ENCODE measurements around the gene AREL1. TPM values are rescaled to one million over a fixed set of nuclear protein-coding genes. Genes with fewer than 3 reads are reported as not detected.

AREL1 gene
- polyA plus RNA-seq, 1 donor, result 23.5 TPM

DNA sequence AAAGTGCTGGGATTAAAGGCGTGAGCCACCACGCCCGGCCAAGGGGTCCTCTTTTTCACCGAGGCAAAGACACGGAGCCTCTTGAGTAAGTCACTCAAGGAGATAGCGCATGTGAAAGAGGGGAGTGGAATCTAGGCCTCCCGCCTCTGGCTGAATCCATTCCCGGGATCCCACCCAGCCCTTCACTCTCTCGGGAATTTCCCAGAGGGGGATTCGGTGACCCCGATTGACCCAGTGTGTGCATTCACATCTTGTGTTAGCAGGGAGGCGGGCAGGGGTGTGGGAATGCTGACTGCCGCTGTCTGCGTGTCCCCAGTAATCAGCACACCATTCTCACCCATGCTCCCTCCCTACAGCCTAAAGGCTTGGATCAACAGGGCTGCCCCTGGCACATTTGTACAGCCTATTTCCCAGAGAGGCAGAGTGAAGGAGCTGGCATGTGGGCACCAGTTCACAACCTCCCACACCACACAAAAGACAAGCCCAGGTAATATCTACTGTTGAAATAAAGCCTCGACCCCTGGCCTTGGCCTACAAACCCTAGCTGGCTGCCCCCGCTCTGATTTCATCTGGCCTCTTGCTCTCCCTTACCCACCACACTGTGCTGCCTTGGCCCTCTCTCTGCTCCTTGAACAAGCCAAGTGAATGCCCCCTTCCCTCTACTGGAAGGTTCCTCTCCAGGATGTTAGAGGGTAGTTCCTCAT lies 99.5 kb downstream of the AREL1 start:
- WGBS (ENCODE audit: insufficient coverage, low lambda C conversion rate), result no CpG with 5 or more reads among the region's 16 CpGs
- H3K4me1 ChIP-seq (ENCODE audit: control insufficient read depth, insufficient read depth, low read length), result peaks cover 5% of the 10 kb centered on the region

GRCh38 chr14:74612350-74613021 lies 100.4 kb downstream of the AREL1 start:
- WGBS (ENCODE audit: insufficient coverage, low lambda C conversion rate), result 24% methylated on average over 8 of the region's 69 CpGs

More for the DNA sequence above, 99.5 kb downstream of the AREL1 start:
- Histone ChIP-seq H3K27ac (ENCODE audit: low read length) (no peak overlapping the region), H3K36me3 (ENCODE audit: control insufficient read depth, insufficient read depth, low read length) (no peaks in the 10 kb centered on the region), H3K4me3 (ENCODE audit: low read length) (no peak overlapping the region), H3K27me3 (ENCODE audit: control insufficient read depth, insufficient read depth, low read length) (peaks cover 60% of the 10 kb centered on the region), H3K9me3 (ENCODE audit: control insufficient read depth, low read depth, low read length) (peaks cover 6% of the 10 kb centered on the region)
- DNase-seq, result no peak

DNA sequence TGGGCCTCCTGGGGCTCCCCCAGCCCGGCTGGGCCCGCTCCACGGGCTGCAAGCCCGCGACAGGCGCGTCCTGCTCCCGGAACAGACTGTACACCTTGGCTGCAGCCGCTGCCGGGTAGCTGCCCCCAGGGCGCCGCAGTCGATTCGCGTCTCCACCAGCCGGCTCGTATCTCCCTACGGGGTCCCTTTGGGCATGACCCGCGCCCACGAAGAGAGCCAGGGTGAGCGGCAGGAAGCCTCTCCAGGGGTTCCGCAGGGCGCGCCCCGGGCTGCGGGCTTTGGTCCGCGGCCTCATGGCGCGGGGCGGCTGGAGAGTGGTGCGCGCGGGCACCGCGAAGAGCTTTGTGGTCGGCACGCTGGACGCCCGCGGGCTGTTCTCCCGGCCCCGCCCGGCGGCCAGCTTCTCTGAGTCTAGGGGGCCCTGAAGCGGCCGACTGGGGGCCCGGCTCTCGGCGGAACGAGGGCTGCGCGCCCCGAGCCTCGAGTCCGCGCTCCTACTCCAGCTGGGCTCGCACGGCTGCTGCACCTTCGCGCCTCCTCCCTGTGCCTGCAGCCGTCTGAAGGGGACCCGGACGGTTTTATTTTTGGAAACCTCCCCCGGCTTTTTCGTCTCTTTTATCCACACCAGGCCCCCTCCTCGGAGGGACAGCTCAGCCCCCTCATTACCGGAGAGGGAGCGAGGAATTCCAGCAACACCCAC lies 101.1 kb downstream of the AREL1 start, which contains the start of gene LTBP2:
Gene LTBP2 (minus strand): TSS at position 588 of the 700 bp plus-strand sequence. CDS start 293 bp downstream, at position 295.
- no CpG with 5 or more reads among the region's 70 CpGs for whole genome bisulfite sequencing (ENCODE audit: insufficient coverage, low lambda C conversion rate)
- peaks cover 5% of the 10 kb centered on the region for H3K4me1 ChIP-seq (ENCODE audit: control insufficient read depth, insufficient read depth, low read length)

More at GRCh38 chr14:74612350-74613021, 100.4 kb downstream of the AREL1 start:
- H3K36me3 ChIP-seq (ENCODE audit: control insufficient read depth, insufficient read depth, low read length), result no peaks in the 10 kb centered on the region
- peaks cover 60% of the 10 kb centered on the region for H3K27me3 ChIP-seq (ENCODE audit: control insufficient read depth, insufficient read depth, low read length)
- H3K4me3 ChIP-seq (ENCODE audit: low read length), result peak overlapping the region; percentile 46
- H3K9me3 ChIP-seq (ENCODE audit: control insufficient read depth, low read depth, low read length), result peaks cover 6% of the 10 kb centered on the region
- no peak overlapping the region for H3K27ac ChIP-seq (ENCODE audit: low read length)
- DNase-seq, result peak; percentile 61 to 69
- peaks cover 5% of the 10 kb centered on the region for H3K4me1 ChIP-seq (ENCODE audit: control insufficient read depth, insufficient read depth, low read length)

More for the DNA sequence above, 101.1 kb downstream of the AREL1 start, which contains the start of gene LTBP2:
- Histone ChIP-seq H3K27ac (ENCODE audit: low read length) (no peak within 1 kb of the TSS), H3K27me3 (ENCODE audit: control insufficient read depth, insufficient read depth, low read length) (peaks cover 60% of the 10 kb centered on the region), H3K9me3 (ENCODE audit: control insufficient read depth, low read depth, low read length) (peaks cover 6% of the 10 kb centered on the region), H3K4me3 (ENCODE audit: low read length) (peak within 1 kb of the TSS; percentile 46), H3K36me3 (ENCODE audit: control insufficient read depth, insufficient read depth, low read length) (no peaks in the 10 kb centered on the region)
- peak in 1 of 2 donors; percentile 57 for DNase-seq

Other genes starting within 250 kb of the AREL1 start
- gene NPC2, start 219.8 kb downstream of the AREL1 start, polyA plus RNA-seq, result 431 TPM
- 34.7 TPM for gene ISCA2, start 219.3 kb downstream of the AREL1 start, polyA plus RNA-seq
- gene LTBP2, start 100.8 kb downstream of the AREL1 start, polyA plus RNA-seq, result 3.5 TPM
- gene FCF1, start 64 bp upstream of the AREL1 start, polyA plus RNA-seq, result 41.3 TPM
- gene YLPM1, start 50.2 kb upstream of the AREL1 start, polyA plus RNA-seq, result 52.9 TPM
- gene PROX2, start 163.1 kb upstream of the AREL1 start, polyA plus RNA-seq, result 1.5 TPM
- gene DLST, start 168.8 kb upstream of the AREL1 start, polyA plus RNA-seq, result 105 TPM
- 5.4 TPM for gene RPS6KL1, start 210.2 kb upstream of the AREL1 start, polyA plus RNA-seq
- gene PGF, start 242.5 kb upstream of the AREL1 start, polyA plus RNA-seq, result 9.1 TPM

Data from large intestine (tissue), 3 donors.